GM19043 (cell line): ENCODE data around the gene ERP29.
"Not testable (repeated sequence)": the region's sequence is repeated elsewhere in the genome, so short reads cannot be mapped to it uniquely, and the experiment has no call there.

Experiments
- ATAC-seq: cut with Tn5 transposase; IDR thresholded peaks from one replicate; pipeline ENCODE4 v1.9.1; 2021; ENCODE audit warnings: low read depth; ENCODE audit not compliant: unreplicated experiment

Gene ERP29

GRCh38 chr12:112012775-112013600 is at the start of gene ERP29, which contains the start of gene TMEM116:
Gene ERP29 (plus strand): TSS chr12:112013426. CDS start chr12:112013466, 40 bp downstream.
Gene TMEM116 (minus strand): TSS chr12:112013165. CDS start chr12:112005270, 7,895 bp downstream.
- ATAC-seq, result peak; percentile 52

DNA sequence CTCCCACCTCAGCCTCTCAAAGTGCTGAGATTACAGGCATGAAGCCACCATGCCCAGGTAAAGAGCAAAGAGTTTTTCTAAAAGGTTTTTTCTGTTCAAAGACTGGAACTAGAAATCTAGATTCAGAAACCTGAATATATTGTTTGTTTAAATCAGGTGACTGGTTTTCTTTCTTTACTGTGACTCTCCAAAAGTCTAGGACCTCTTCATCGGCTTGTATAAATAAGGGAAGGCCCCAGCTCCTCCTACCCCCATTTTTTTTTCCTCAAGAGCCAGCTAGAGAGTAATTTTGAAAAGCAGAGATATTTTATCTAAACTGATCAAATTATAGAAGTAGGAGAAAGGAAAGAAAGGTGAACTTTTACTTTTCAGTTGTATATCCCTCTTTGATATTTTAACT is 48.3 kb upstream of the ERP29 start:
- no peak for ATAC-seq

DNA sequence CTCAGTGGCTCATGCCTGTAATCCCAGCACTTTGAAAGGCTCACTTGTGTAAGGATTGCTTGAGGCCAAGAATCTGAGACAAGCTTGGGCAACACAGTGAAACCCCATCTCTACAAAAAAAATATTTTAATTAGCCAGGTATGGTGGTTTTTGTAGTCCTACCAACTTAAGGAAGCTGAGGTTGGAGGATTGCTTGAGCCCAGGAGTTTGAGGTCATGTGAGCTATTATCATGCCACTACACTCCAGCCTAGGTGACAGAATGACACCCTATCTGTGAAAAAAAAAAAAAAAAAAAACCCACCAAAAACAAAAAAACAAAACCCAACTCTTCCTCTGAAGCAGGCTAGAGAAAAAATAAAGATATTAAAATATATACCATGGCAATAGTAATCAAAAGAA is 41.4 kb upstream of the ERP29 start:
- no peak for ATAC-seq

GRCh38 chr12:111975161-111975931 is 37.9 kb upstream of the ERP29 start:
- no peak for ATAC-seq

DNA sequence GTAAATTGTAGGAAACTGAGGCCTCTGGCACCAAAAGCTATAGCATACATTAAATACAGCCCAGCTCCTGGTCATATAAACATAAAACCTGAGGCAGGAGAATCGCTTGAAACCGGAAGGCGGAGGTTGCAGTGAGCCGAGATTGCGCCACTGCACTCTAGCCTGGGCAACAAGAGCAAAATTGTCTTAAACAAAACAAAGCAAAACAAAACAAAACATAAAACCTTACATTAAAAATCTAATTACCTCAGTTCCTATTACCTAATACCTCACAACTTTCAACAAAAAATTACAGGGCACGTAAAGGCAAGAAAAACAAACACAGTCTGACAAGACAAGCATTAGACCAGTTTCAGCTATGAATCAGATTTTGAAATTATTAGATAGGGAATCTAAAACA is 36.9 kb upstream of the ERP29 start:
- ATAC-seq, result no peak

- ATAC-seq, result no peak
Observed at GRCh38 chr12:111976860-111977259, 36.4 kb upstream of the ERP29 start.

- ATAC-seq, result no peak
Observed at GRCh38 chr12:111978545-111978944, 34.7 kb upstream of the ERP29 start.

DNA sequence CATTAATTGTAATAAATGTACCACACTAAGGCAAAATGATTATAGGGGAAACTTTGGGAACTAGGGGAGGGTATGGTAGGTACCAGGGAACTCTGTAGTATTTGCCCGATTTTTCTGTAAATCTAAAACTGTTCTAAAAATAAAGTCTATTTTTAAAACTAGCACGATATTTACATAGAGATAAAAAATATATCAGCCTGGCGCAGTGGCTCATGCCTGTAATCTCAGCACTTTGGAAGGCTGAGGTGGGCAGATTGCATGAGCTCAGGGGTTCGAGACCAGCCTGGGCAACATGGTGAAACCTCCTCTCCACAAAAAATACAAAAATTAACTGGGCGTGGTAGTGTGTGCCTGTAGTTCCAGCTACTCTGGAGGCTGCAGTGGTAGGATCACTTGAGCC is 32.6 kb upstream of the ERP29 start:
- ATAC-seq, result no peak

GRCh38 chr12:111981987-111982386 is 31.2 kb upstream of the ERP29 start:
- ATAC-seq, result no peak

DNA sequence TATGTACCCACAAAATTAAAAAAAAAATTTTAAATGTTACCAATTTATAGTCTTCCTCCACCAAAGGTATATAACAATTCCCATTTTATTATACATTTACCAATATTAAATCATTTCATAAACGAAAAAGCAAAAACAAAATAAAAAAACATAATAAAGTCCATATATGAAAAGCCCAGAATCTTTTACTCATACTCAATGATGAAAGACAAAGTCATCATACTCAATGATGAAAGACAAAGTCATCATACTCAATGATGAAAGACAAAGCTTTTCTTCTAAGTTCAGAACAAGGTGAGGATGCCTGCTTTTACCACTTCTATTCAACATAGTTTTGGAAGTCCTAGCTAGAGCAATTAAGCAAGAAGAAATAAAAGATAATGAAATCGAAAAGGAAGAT is 28.4 kb upstream of the ERP29 start:
- no peak for ATAC-seq

DNA sequence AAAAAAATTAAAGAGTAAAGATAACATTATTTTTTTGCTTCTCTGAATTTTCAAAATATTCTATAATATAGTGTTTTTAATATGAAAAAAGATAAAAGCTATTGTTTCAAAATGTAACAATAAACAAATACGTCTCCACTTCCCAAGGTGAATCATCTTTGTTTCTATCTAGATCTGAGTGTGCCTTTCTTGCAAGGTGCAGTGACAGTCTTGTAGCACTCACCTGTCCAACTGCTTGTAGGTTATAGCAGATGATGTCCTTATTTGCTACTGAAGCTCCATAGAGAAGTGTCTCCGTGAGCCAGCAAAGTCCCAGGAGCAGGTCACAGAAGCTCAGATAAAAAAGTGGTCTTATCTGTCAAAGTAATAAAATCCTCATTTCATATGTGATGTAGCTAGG is 21.7 kb upstream of the ERP29 start:
- ATAC-seq, result no peak

- no peak for ATAC-seq
Observed at GRCh38 chr12:111991946-111992345, 21.3 kb upstream of the ERP29 start.

GRCh38 chr12:111992464-111992863 is 20.8 kb upstream of the ERP29 start:
- ATAC-seq, result no peak

GRCh38 chr12:111993292-111994150 is 19.7 kb upstream of the ERP29 start:
- no peak for ATAC-seq

DNA sequence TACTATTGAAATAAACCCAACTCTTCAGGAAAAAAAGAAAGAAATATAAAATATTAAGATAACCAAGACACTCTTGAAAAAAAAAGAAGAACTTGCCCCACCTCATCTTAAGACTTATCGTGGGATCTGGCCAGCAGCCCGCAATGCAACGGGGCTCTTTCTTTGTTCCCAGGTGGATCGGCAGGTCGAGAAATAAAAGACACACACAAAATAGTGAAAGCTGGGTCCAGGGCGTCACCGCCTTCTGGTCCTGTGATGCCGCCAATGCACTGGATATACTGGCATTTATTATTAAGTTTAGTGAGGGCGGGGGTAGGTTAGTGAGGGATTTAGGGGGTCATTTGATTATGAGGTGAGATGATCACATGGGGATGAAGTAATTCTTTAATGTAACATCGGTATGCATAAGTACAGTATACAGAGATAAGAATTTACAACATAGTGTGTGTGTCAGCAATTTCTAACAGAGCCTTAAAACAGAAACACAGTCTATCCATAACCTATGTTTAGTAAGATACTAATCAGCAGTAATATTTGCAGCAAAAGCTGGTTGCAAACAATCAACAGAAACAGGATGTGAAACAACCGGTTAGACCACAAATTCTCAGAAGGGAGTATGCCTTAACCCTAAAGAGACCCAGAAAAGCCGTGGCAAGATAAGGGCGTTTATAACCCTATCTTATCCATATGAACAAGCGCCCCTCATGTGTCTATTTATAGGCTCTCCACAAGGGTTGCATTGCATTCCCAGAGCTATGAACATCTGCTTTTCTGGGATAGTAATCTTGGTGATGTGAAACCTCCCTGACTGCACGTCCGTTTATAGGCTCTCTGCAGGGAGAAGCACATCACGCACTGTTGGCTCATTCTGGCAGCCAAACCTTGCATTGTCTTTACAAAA is 18.8 kb upstream of the ERP29 start:
- not testable (repeated sequence) for ATAC-seq

GRCh38 chr12:111995782-111996480 is 17.3 kb upstream of the ERP29 start:
- no peak for ATAC-seq

GRCh38 chr12:111997300-111997699 is 15.9 kb upstream of the ERP29 start:
- ATAC-seq, result no peak

DNA sequence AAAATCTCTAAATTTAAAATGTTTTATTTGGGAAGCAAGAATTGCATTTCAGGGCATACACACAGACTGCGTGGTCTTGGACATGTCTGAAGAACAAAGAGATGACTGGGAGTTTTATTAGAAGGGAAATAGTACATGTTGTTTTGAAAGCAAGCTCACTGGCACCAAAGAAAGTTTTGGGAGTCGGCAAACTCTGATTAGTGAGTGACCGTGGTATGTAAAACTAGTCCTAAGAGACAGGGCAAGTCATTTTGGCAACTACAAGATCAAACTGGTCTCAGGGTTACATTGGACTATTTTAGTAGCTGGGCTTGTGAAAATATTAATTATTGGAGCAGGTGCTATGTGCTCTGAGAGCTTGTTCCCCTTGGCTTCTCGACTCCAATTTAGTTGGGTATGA is 15.2 kb upstream of the ERP29 start:
- no peak for ATAC-seq

GRCh38 chr12:111999129-111999528 is 14.1 kb upstream of the ERP29 start:
- ATAC-seq, result not testable (repeated sequence)
